AG04450 (cell line): ENCODE measurements around the gene PLP2. TPM values are rescaled to one million over a fixed set of nuclear protein-coding genes. Genes with fewer than 3 reads are reported as not detected.
A peak's percentile ranks its signal among the peaks of the same experiment; 100 is the strongest.

ENCODE experiments used
- CTCF ChIA-PET: fragments of 300-600, 350-600 bp; formaldehyde crosslinking; extraction: SDS; loops from one replicate; lab custom pipeline; 2022; ENCODE audit warnings: antibody characterized with exemption, inconsistent platforms; lab: Charles Lee
- POLR2A ChIA-PET: fragments of 350-600 bp; formaldehyde crosslinking; extraction: SDS; loops from one replicate; lab custom pipeline; 2021; ENCODE audit warnings: antibody characterized with exemption, inconsistent platforms; lab: Yijun Ruan, JAX
- DNase-seq: peaks from one replicate; pipeline ENCODE4 v3.0.0-alpha.2; 2011; ENCODE audit warnings: low read depth, low spot score
- H3K27ac ChIP-seq: one replicate; pipeline ENCODE4 v1.5.1; 2012; ENCODE audit warnings: low read depth, low read length, control low read depth
- H3K27me3 ChIP-seq: one replicate; pipeline ENCODE4 v1.6.0; 2012; ENCODE audit warnings: low read length; ENCODE audit not compliant: control insufficient read depth, insufficient read depth
- H3K4me3 ChIP-seq: 2 replicates; pipeline ENCODE4 v1.5.1; 2011; ENCODE audit warnings: mild to moderate bottlenecking, low read depth, low read length, control low read depth
- H3K9me3 ChIP-seq: 2 replicates; pipeline ENCODE4 v1.5.1; 2012; ENCODE audit warnings: low read length; ENCODE audit not compliant: control insufficient read depth, insufficient read depth
- polyA plus RNA-seq: library from polyadenylated mRNA; depleted of rRNA; stranded (reverse); fragments of >200 nt; gene quantifications from 2 replicates; pipeline ENCODE4 v1.2.3, GENCODE V29; 2011
- TF ChIP-seq, protein P1 (sequence below): IDR thresholded peaks from 2 replicates; pipeline ENCODE4 v1.5.1; 2011; ENCODE audit warnings: low read depth, low read length, control low read depth, inconsistent platforms

The PLP2 gene
- polyA plus RNA-seq, 1 experiment = 66.7 TPM

DNA sequence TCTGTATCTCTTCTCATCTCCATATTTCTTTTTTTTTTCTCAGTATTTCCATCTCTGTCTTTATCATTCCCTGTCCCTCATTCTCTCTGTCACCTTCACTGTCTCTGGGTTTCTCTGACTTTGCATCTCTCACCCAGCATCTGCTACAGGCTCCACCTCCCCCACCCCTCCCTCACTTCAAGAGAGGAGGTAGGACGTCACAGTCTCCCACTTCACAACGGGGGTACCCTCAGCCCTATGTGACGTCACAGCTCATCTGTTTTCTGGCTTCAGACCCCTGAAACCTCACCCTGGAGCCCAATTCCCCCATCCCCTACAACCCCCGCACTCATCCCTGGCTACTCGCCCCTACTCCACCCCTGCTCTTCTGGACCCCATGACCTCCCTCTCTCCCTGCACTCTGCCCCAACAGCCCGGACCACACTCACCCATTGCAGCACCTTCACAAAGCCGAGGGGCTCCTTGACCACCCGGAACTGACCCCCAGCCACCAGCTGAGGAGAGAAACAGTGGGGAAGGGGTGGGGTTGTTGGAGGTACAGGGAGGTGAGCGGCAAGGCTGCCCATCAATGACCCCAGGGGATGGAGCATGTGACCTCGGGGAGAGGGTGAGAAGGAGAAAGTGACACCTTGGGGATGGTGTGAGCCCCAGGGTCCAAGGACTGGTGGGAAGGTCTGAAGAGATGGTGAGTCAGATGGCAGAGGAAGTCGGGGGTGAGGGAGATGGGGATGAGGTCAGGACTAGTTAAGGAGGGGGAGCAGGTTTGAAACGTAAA lies 27.0 kb downstream of the PLP2 start:
- H3K4me3 ChIP-seq = no peak overlapping the region
- ChIA-PET CTCF (no interaction called here), POLR2A (no interaction called here)
- TF ChIP-seq, protein P1, sequence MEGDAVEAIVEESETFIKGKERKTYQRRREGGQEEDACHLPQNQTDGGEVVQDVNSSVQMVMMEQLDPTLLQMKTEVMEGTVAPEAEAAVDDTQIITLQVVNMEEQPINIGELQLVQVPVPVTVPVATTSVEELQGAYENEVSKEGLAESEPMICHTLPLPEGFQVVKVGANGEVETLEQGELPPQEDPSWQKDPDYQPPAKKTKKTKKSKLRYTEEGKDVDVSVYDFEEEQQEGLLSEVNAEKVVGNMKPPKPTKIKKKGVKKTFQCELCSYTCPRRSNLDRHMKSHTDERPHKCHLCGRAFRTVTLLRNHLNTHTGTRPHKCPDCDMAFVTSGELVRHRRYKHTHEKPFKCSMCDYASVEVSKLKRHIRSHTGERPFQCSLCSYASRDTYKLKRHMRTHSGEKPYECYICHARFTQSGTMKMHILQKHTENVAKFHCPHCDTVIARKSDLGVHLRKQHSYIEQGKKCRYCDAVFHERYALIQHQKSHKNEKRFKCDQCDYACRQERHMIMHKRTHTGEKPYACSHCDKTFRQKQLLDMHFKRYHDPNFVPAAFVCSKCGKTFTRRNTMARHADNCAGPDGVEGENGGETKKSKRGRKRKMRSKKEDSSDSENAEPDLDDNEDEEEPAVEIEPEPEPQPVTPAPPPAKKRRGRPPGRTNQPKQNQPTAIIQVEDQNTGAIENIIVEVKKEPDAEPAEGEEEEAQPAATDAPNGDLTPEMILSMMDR = no peak
- DNase-seq = no peak
- no peaks in the 10 kb centered on the region for H3K27me3 ChIP-seq
- H3K9me3 ChIP-seq = no peaks in the 10 kb centered on the region
- no peak overlapping the region for H3K27ac ChIP-seq

DNA sequence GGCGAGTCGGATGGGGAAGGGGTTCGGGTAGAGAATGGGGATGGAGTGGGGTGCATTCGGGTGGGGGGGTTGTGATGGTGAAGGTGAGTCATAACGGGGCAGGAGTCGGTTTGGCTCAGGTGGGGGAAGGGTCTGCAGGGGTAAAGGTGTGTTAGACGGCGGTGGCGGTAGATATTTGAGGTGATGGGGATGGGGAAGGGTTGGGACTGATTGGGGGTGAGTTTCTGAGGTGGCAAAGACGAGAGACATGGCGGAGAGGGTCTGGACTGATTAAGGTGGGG lies 27.6 kb downstream of the PLP2 start:
- TF ChIP-seq, protein P1 = no peak
- Histone ChIP-seq H3K27ac (no peak overlapping the region), H3K4me3 (no peak overlapping the region), H3K9me3 (no peaks in the 10 kb centered on the region), H3K27me3 (no peaks in the 10 kb centered on the region)
- ChIA-PET CTCF (no interaction called here), POLR2A (no interaction called here)
- DNase-seq = no peak

DNA sequence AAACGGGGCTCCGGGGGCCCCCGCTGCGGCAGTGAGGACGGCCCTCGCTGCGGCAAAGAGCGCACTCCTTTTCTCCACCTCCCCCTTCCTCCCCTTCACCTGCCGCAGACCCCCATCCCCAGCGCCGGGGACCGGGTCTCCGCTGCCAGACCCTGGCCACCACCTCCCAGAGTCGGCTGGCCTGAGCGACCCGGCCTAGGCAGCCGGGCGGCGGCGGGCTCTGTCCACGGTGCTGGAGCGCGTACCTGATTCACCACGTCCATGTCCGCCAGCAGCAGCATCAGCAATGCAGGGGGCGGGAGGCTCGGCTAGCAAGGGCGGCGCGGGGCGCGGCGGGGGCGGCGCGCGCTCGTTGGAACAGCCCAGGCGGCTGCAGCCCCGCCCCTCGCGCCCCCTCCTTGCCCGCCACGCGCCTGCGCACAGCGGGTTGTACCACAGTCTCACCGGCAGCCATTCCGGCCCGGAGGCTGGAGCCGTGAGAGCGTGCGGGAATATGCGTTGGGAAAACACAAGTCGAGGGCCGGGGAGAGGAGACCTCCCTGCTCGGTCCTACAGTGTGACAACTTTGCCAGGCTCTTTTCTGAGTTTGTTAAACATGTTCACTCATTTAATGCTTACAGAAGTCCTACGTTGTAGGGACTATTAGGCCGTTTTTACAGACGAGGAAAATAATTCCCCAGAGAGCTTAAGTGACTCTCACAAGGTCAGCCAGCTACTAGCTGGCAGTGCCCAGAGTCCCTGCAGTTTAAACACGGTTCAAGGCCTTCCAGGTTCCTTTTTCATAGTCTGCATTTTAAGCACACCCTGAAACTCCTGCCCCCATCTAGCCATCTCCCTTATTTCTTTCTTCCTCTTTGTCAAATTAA lies 28.4 kb downstream of the PLP2 start, which contains the start of gene SYP:
Gene SYP (minus strand): TSS at position 288 of the 866 bp plus-strand sequence. CDS start 7 bp downstream, at position 281.
- peak; percentile 46 for DNase-seq
- Histone ChIP-seq H3K27ac (no peak within 1 kb of the TSS), H3K27me3 (no peaks in the 10 kb centered on the region), H3K4me3 (peak within 1 kb of the TSS; percentile 39), H3K9me3 (no peaks in the 10 kb centered on the region)
- ChIA-PET POLR2A (interaction anchor here (1.0 kb wide), 1 partner anchor 9 kb away, joined by 6 read pairs; no protein-coding TSS in a partner anchor), CTCF (interaction anchor here (0.7 kb wide), 1 partner anchor 9 kb away, joined by 3 read pairs; no protein-coding TSS in a partner anchor)
- TF ChIP-seq, protein P1 = no peak

DNA sequence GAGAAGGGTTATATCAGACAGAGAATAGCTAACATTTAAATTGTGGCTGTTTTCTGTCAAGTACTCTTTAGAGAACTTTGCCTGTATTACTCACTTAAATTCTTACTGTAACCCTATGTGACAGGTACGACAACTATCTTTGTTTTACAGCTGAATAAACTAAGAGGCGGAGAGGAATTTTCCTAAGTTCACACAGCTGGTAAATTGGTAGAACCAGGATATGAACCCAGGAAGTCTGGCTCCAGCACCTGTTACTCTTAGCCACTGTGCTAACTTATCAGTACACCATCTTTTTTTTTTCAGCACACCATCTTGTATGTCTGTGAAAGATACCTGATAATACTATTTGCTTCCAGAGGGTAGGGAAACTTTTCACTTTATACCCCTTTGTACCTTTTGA lies 30.3 kb downstream of the PLP2 start:
- no peaks in the 10 kb centered on the region for H3K27me3 ChIP-seq
- TF ChIP-seq, protein P1 = no peak
- ChIA-PET CTCF (interaction anchor here (1.2 kb wide), 1 partner anchor 9 kb away, joined by 3 read pairs; no protein-coding TSS in a partner anchor), POLR2A (no interaction called here)
- no peak overlapping the region for H3K4me3 ChIP-seq
- no peak overlapping the region for H3K27ac ChIP-seq
- no peak for DNase-seq
- H3K9me3 ChIP-seq = no peaks in the 10 kb centered on the region

DNA sequence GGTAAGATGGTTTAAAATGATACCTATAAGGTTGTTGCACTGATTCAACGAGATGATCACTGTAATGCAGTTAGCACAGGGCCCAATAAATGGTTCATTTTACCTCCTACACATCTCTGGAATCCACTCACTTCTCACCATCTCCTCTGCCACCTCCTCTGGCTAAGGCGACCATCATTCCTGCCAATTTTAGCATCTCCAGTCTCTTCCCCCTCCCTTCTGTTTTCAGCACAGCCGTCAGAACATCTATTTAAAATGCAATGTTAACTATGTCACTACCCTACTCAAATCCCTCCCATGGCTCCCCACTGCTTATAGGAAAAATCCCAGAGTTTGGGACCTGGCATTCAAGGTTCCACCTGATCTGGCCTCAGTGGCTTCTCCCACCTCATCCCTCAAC lies 31.8 kb downstream of the PLP2 start:
- Histone ChIP-seq H3K4me3 (no peak overlapping the region), H3K27me3 (peaks cover 2% of the 10 kb centered on the region), H3K27ac (no peak overlapping the region), H3K9me3 (no peaks in the 10 kb centered on the region)
- no peak for DNase-seq
- CTCF ChIA-PET = no interaction called here
- TF ChIP-seq, protein P1 = no peak
- POLR2A ChIA-PET = no interaction called here
